Keratinocyte (primary cell): ENCODE data around the gene ZNF689.

Experiments used
- CTCF ChIP-seq, 3 experiments: IDR thresholded peaks in 1 of 3; conservative IDR thresholded peaks in 1 of 3; optimal IDR thresholded peaks in 1 of 3; 2 replicates in 2 of 3; 3 replicates in 1 of 3; pipeline versions ENCODE3 to v1.5.1; 2011; ENCODE audit warnings: low read length in 3 of 3, mild to moderate bottlenecking in 3 of 3, moderate library complexity in 2 of 3, control low read depth in 1 of 3, inconsistent platforms in 1 of 3; ENCODE audit not compliant: insufficient read depth in 2 of 3; ENCODE audit errors: extremely low read depth in 1 of 3
- EZH2 ChIP-seq: IDR thresholded peaks from one replicate; pipeline ENCODE4 v1.6.1; 2012; ENCODE audit warnings: inconsistent platforms, mild to moderate bottlenecking, low read length, moderate library complexity

- TF ChIP-seq CTCF (optimal IDR thresholded peaks at IDR 0.05 in 1 of 3, IDR thresholded peaks at IDR 0.05 in 1 of 3, conservative IDR thresholded peaks at IDR 0.05 in 1 of 3; ENCODE audit: extremely low read depth in 1 of 3, insufficient read depth in 2 of 3, low read length in 3 of 3) (no peak), EZH2 (no peak)
These were observed 44.7 kb upstream of the ZNF689 start for GRCh38 chr16:30654856-30655255.
